Measurements from ENCODE around the gene B4GALT1. TPM values are rescaled to one million over a fixed set of nuclear protein-coding genes. Genes with fewer than 3 reads are reported as not detected.

B4GALT1 gene
- total and polyA plus RNA-seq, 2 of the 8 experiments (the other 6 are each of a cell fraction or from before 2014, with no cell fraction given): 12.8 to 18.2 TPM

DNA sequence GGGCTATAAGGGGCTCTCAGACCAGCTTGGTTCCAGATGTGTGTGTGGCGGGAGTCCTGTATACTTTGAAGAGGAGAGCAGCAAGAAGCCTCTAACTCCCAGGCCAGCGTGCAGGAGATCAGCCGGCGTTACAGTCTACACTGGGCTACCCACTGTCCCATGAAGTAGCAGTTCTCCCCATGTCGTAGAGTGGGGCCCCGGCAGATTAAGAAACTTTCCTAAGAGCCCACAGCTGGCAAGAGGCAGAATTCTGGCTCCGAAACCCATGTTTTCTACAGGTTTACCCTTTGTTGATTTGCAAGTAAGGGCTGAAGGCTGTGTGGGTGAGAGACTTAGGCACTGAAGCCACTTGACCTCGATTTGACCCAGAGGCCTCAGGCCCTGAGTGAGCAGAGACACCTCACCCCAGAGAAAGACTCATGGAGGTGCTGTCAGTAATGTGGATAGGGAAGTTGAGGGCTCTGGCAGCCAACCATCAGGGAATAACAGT is 881 bp upstream of the B4GALT1 start:
- Histone ChIP-seq H4K5ac (ENCODE audit: insufficient read length, low read depth, low read length) (no peak overlapping the region), H3K36me3 (ENCODE audit: control insufficient read depth in 2 of 4, insufficient read depth in 4 of 4, low read length in 3 of 4) (no peaks in the 10 kb centered on the region), H3K4me3 (ENCODE audit: extremely low read depth in 1 of 4, insufficient read depth in 2 of 4, low read depth in 3 of 4, low read length in 4 of 4) (peak overlapping the region; percentile 43 to 78 (median 50)), H3K4me1 (replicated peaks in 1 of 4; ENCODE audit: control insufficient read depth in 3 of 4, insufficient read depth in 4 of 4, low read length in 3 of 4) (peaks cover 3 to 9% (median 6%) of the 10 kb centered on the region in 4 experiments; a peak in 4 of 7 replicates), H3K9ac (replicated peaks in 1 of 4; ENCODE audit: extremely low read depth in 1 of 4, low read depth in 3 of 4, low read length in 3 of 4) (peak overlapping the region in 1 of 4 experiments; percentile 7; a peak in 1 of 7 replicates), H2AK5ac (ENCODE audit: low read depth, low read length) (no peak overlapping the region), H3K18ac (ENCODE audit: extremely low read depth, low read length) (peak overlapping the region; percentile 91; the same call in 1 of the 2 replicates), H2BK120ac (replicated peaks; ENCODE audit: low read depth, low read length) (no peak overlapping the region), H2BK20ac (ENCODE audit: low read length) (no peak overlapping the region), H3K27me3 (replicated peaks in 1 of 4; ENCODE audit: control insufficient read depth in 3 of 4, extremely low read depth in 1 of 4, insufficient read depth in 3 of 4, low read length in 3 of 4) (peaks cover 0 to 15% (median 6%) of the 10 kb centered on the region in 4 experiments; a peak in 3 of 7 replicates), H2BK15ac (ENCODE audit: low read length) (no peak overlapping the region), H3K23ac (ENCODE audit: insufficient read length) (no peak overlapping the region), H3K4ac (replicated peaks; ENCODE audit: insufficient read length, low read depth, low read length) (no peak overlapping the region), H3K4me2 (ENCODE audit: insufficient read depth in 1 of 2, low read depth in 2 of 2, low read length in 2 of 2) (peak overlapping the region; percentile 83 to 96), H4K20me1 (replicated peaks in 1 of 2; ENCODE audit: control insufficient read depth in 1 of 2, insufficient read depth in 2 of 2, low read length in 2 of 2) (peaks cover 0 to 5% of the 10 kb centered on the region in 2 experiments), H3K79me1 (ENCODE audit: low read depth, low read length) (peaks cover 3% of the 10 kb centered on the region; the same call in 1 of the 2 replicates), H3K9me3 (ENCODE audit: insufficient read depth in 2 of 2, low read depth in 1 of 2, low read length in 1 of 2) (no peaks in the 10 kb centered on the region), H3K14ac (ENCODE audit: insufficient read length) (no peak overlapping the region), H3K27ac (ENCODE audit: low read depth, low read length) (no peak overlapping the region), H2BK5ac (ENCODE audit: low read depth, low read length) (no peak overlapping the region), H2AFZ (ENCODE audit: low read length) (peak overlapping the region; percentile 77; the same call in 1 of the 2 replicates), H3K23me2 (ENCODE audit: low read depth, low read length) (peaks cover 9% of the 10 kb centered on the region; the same call in 1 of the 2 replicates), H3K79me2 (ENCODE audit: control insufficient read depth in 1 of 2, insufficient read depth in 2 of 2, low read length in 2 of 2) (peaks cover 0 to 3% of the 10 kb centered on the region in 2 experiments; a peak in 1 of 4 replicates), H4K8ac (ENCODE audit: extremely low read depth, insufficient read depth, low read length) (peak overlapping the region; percentile 36; the same call in 1 of the 2 replicates), H3K56ac (replicated peaks; ENCODE audit: insufficient read length, low read depth, low read length) (no peak overlapping the region), H2BK12ac (ENCODE audit: low read depth, low read length) (no peak overlapping the region), H4K91ac (replicated peaks; ENCODE audit: insufficient read length, low read length) (no peak overlapping the region)
- POLR2A ChIA-PET (ENCODE audit: partially characterized antibody): interaction anchor here (0.6 to 2.4 kb wide), 4 partner anchors 10 to 142 kb away, joined by 3 to 6 read pairs (median 3); no protein-coding TSS in a partner anchor
- DNase-seq (ENCODE audit: low read depth in 1 of 2, low spot score in 2 of 2) (no peak), FAIRE-seq (no peak)
- 91% methylated on average over 8 of the region's 8 CpGs; no CpG with 5 or more reads in 1 of the 2 experiments for WGBS, 2 experiments (ENCODE audit: extremely low coverage in 1 of 2, insufficient coverage in 1 of 2, insufficient read length in 1 of 2, insufficient replicate concordance in 2 of 2, low coverage in 1 of 2, low lambda C conversion rate in 2 of 2, missing lambda C conversion rate in 1 of 2)
- no peak for TF ChIP-seq POLR2A (IDR thresholded peaks at IDR 0.05; ENCODE audit: control extremely low read depth in 1 of 2, low read depth in 2 of 2, low read length in 2 of 2)
- CTCF ChIA-PET (ENCODE audit: partially characterized antibody): interaction anchor here (1.2 kb wide), 1 partner anchor 27 kb away, joined by 3 read pairs; no protein-coding TSS in a partner anchor
